ENCODE data around the gene RIPK1.
"Not testable (repeated sequence)": the region's sequence is repeated elsewhere in the genome, so short reads cannot be mapped to it uniquely, and the experiment has no call there.

The RIPK1 gene

DNA sequence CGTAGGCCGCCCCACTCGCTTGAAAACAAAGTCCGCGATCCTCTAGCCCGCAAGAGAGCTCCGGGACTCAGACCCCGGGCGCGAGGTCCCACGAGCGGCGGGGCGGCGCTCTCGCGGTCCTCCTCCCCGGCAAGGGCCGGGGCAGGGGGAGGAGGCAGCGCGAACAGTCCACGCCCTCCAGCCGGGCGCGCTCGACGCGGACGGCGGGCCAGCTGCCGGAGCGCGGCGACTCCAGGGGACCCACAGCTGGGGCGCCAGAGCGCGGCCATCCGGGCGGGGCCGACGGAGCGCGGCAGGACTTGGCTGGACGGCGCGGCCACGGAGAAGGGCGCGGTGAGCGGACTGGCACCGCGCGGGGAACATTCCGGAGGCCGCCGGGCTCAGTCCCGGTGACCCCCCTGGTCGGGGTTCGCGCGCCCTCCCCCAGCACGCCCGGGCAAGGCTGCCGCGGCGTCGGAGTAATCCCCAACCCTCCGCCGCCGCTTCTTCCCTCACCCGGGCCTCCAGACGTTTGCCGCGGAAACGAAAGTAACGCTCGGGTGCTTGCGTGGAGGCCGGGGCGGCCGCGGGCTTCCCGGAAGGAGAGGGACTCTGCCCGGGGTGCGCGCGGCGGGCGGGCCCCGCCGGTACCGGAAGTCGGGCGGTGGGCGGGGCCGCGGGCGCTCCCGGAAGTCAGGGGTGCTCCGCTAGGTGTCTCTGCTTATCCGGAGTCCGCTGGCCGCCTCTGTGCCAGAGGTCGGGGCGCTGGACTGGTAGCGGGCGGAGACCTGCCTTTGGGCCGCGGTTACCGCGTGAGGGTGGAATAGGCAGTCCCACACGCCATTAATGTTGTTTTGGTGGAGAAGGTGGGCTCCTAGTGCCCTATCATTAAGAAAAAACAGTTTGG lies at the start of gene RIPK1:
RIPK1 (plus strand) TSS at position 166 of the 886 bp plus-strand sequence. CDS start 8,330 bp downstream, outside the sequence.
- peak; percentile 90 to 93 for DNase-seq

DNA sequence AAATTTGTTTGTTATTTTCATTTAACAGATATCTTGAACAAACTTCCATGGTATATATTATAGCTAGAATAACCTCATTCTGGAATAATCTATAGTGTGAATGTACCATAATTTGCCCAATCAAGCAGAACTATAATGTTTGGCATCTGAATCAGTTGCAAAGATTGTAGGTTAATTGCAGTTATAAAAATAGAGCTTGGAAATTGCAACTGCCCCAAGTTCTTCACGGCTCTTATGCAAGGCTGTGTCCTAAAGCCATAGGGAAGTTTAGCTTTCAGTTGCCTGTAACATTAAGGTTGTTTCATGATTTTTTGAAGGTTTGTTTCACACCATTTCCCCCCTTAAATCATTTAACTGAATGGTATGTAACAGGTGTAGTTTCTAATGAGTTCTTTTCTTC lies 49.2 kb upstream of the RIPK1 start:
- no peak for DNase-seq

GRCh38 chr6:3019749-3020320 lies 48.5 kb upstream of the RIPK1 start:
- DNase-seq: no peak

DNA sequence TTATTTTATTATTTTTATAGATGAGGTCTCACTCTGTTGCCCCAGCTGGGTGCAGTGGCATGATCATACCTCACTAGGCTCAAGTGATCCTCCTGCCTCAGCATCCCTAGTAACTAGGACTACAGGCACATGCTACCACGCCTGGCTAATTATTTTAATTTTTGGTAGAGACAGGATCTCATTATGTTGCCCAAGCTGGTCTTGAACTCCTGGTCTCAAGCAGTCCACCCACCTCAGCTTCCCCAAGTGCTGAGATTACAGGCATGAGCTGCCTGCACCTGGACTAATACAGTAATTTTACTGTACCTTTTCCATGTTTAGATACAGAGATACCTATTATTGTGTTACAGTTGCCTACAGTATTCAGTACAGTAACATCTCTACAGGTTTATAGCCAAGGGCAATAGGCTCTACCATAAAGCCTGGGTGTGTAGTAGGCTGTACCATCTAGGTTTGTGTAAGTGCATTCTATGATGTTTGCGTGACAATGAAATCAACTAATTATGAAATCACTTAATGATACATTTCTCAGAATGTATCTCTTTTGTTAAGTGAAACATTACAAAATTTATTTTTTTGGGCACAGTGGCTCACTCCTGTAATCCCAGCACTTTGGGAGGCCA lies 47.2 kb upstream of the RIPK1 start:
- DNase-seq: not testable (repeated sequence)

DNA sequence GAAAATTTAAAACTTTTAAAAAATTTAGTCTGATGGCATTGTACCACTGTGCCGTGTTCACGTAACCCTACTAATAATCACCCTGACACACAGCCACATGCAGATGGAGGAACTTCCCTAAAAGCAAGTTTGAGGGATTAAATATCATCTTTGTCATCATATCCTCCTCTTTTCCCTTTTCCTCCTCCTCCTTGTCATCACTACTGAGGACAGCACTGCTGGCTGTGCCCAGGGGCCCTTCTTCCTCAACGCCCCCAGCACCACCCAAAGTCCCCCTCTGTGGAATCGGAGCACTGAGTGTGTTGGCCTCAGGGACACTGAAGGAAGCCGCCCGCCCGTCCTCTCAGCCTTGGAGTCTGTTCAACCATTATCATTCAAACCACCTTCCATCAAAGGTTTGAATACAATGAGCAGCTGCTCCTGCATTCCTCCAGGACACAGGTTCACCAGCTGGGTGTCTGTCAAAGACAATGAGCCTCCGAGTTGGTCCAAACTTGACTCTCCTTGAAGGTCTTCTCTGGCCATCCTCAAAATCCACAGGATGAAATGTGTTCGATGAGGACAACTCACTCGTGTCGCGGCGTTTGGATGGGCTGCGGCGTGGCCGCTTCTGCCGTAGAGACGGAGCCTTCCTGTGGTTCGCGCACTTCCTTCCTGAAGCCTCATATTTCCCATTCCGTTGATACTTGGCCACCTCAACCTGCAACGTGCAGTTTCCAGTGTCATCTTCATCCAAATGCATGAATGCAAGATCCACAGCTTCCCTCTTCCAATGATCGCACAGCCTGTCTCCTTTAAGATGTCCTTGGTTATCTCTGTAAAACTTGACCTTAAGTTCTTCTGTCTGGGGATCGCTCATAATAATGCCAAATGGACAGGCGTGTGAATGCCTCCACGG lies 45.3 kb upstream of the RIPK1 start:
- DNase-seq: peak; percentile 51 to 71

- DNase-seq: peak; percentile 93 to 97
Observed at GRCh38 chr6:3023663-3024483, 44.4 kb upstream of the RIPK1 start.

DNA sequence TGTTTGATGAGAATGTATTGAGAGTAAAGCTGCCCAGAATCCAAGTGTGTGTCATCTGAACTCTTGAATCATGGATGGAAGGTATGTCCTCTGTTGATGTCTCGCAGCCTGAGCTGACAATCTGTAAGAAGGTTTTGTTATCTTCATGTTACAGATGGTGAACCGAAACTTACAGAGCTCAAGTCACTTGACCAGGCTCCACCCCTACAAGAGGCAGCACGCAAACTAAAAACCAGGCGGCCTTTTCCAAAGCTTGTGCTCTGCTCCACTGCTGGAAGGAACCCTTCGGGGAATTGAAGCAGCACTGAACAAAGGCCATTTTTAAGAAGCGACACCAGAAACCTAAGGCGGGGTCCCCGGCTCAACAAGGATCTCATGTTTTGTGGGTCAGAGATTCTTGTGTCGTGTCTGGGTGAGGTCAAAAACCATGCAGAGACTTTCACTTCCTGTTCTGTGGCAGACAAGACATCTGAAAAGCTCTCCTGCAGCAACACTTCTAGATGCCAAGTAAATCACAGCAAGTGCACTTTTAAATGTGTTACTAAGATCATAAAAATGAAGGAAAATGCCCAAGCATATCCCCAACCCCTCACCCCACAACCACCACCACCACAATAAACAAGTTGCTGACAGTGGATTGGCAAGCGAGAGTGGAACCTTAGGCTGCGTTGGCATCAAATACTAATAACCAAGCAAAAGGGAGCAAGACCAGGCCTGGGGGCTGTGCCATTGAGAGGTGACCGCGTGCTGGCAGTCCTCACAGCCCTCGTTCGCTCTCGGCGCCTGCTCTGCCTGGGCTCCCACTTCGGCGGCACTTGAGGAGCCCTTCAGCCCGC lies 41.3 kb upstream of the RIPK1 start:
- DNase-seq: peak; percentile 75 to 77

DNA sequence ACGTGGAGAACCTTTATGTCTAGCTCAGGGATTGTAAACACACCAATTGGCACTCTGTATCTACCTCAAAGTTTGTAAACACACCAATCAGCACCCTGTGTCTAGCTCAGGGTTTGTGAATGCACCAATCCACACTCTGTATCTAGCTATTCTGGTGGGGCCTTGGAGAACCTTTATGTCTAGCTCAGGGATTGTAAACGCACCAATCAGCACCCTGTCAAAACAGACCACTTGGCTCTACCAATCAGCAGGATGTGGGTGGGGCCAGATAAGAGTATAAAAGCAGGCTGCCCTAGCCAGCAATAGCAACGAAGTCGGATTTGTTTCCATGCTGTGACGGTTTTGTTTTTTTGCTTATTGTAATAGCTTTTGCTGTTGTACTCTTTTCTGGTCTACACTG lies 40.1 kb upstream of the RIPK1 start:
- DNase-seq: not testable (repeated sequence)

- no peak for DNase-seq
Observed at GRCh38 chr6:3031857-3032640, 36.2 kb upstream of the RIPK1 start.

- no peak for DNase-seq
Observed at GRCh38 chr6:3032986-3033385, 35.3 kb upstream of the RIPK1 start.

DNA sequence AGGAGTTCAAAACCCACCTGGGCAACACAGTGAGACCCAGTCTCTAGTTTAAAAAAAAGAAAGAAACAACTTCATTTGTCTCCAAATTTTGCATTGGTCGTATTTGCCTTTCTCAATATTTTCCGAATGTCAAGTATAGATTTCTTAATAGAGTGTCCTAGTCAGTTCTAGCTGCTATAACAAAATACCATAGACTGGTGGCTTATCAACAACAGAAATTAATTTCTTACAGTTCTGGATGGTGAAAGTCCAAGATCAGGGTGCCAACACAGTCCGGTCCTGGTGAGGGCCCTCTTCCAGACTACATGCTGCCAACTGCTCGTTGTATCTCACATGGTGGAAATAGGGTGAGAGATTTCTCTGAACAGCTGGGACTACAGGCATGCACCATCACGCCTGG lies 34.6 kb upstream of the RIPK1 start:
- DNase-seq: no peak

DNA sequence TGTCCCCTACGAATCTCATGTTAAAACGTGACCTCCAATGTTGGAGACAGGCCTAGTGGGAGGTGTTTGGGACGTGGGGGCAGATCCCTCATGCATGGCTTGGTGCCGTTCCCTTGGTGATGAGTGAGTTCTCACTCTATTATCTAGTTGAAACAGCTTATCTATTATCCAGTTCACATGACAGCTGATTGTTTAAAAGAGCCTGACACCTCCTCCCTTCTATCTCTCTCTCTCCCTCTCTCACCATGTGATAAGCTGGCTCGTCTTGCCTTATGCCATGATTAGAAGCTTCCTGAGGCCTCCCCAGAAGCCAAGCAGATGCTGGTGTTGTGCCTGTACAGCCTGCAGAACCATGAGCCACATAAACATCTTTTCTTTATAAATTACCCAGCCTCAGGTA lies 32.9 kb upstream of the RIPK1 start:
- no peak for DNase-seq

- peak in 1 of 2 donors; percentile 44 for DNase-seq
Observed at GRCh38 chr6:3036861-3037637, 31.2 kb upstream of the RIPK1 start.

GRCh38 chr6:3037638-3038365 lies 30.5 kb upstream of the RIPK1 start:
- DNase-seq: peak in 1 of 2 donors; percentile 24

DNA sequence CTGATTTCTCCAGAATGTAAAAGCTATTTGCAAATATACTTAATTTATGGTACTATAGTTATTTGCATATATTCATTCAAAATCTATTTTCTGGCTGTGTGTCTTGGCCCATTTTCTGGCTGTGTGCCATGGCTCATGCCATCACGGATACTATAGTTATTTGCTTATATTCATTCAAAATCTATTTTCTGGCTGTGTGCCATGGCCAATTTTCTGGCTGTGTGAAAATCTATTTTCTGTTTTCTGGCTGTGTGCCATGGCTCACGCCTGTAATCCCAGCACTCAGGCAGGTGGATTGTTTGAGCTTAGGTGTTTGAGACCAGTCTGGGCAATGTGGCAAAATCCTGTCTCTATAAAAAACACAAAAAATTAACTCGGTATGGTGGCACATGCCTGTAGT lies 28.9 kb upstream of the RIPK1 start:
- no peak for DNase-seq

DNA sequence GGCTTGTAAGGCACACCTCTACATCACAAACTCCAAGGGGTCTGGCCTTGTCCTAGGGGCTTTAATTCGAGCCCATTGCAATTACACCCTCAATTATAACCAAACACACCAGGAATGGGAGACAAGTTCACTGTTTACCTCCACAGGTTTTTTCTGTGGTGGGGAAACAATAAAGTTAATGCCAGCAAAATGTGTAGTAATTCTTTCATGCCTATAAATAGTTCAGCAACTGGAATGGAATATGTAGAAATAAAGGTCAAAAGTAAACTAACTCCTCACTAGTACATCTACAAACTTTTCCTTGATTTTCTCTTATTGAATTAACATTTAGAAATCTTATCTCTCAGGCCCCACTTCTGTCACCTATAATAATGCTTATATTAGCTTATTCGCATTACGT lies 27.1 kb upstream of the RIPK1 start:
- DNase-seq: no peak

DNA sequence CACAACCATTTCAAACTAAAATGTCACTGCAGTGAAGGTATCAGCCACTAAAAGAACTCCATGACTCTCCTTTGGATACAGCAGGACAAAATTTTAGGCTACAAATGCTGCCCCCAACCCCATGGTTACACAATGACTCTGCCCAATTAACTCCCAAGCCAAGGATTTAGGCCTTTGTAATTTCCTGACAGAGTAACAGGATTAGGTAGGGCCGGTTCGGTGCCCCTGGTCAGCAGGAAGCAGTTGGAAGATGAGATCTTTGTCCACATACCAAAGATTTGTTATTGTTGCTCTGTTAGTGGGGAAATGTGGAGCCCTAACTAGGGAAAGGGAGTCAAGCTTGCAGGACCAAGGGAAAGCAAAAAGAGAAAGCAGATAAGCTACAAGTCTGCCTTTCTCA lies 26.7 kb upstream of the RIPK1 start:
- no peak for DNase-seq

DNA sequence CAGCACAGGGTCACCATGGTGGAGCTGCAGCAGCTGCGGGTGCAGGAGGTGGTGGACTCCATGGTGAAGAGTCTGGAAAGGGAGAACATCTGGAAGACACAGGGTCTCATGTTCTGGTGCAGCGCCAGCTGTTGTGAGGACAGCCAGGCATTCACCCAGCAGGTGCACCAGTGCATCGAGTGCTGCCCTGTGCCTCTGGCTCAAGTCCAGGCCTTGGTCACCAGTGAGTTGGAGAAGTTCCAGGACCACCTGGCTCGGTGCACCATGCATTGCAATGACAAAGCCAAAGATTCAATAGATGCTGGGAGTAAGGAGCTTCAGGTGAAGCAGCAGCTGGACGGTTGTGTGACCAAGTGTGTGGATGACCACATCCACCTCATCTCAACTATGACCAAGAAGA lies 22.9 kb upstream of the RIPK1 start:
- DNase-seq: no peak

DNA sequence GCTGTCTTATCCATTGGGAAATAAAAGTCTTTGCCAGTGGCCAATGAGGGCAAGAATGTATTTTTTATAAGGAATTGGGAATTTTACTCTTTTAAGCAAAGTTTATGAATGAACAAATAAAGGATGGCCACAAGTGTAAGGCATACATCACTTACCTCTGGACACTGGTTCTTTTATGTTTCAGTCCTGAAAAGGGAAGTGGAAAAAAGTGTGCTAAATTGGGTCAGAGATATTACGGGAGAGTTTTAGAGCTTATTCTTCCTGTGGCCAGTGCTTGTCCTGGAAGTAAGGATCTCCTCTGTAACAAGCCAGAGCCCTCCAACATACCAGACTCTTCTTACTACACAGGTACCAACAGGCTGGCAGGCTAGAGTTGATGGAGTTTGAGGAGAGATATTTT lies 22.5 kb upstream of the RIPK1 start:
- no peak for DNase-seq
